PC-3 (cell line): ENCODE results near the gene ECSIT. TPM values are rescaled to one million over a fixed set of nuclear protein-coding genes. Genes with fewer than 3 reads are reported as not detected.

Source experiments
- ATAC-seq: fragments of 200-7000 bp; cut with Tn5 transposase; 2 replicates; pipeline ENCODE4 v1.9.1; 2020; ENCODE audit warnings: mild to moderate bottlenecking, moderate library complexity
- BruUV-seq: library from RNA; stranded (reverse); fragments of 400-500 nt; replicated peaks from 2 replicates; lab custom pipeline; 2021; lab: Mats Ljungman, UMichigan
- CTCF ChIA-PET: fragments of 300-600 bp; sonication (Branson Sonifier 250); formaldehyde crosslinking; loops from one replicate; lab custom pipeline; 2022; ENCODE audit warnings: antibody characterized with exemption; lab: Charles Lee
- POLR2A ChIA-PET: fragments of 300-600 bp; sonication (Branson Sonifier 250); formaldehyde crosslinking; loops from one replicate; lab custom pipeline; 2022; ENCODE audit warnings: antibody characterized with exemption; ENCODE audit not compliant: unreplicated experiment; lab: Charles Lee
- DNase-seq: peaks from one replicate; pipeline ENCODE4 v3.0.0-alpha.2; 2015
- H2AFZ ChIP-seq: fragments of 300-600 bp; sonication (generic); 2 replicates; pipeline ENCODE4 v1.6.0; 2016; ENCODE audit warnings: antibody characterized with exemption, low read length
- H3F3A ChIP-seq: fragments of 300-600 bp; sonication (generic); one replicate; pipeline ENCODE4 v1.6.0; 2017; ENCODE audit warnings: antibody characterized with exemption, low read length, control low read depth, mild to moderate bottlenecking; ENCODE audit not compliant: unreplicated experiment
- H3K27ac ChIP-seq: fragments of 300-600 bp; sonication (generic); 2 replicates; pipeline ENCODE4 v1.5.1; 2016; ENCODE audit warnings: mild to moderate bottlenecking, low read length
- H3K27me3 ChIP-seq: fragments of 300-600 bp; sonication (generic); 2 replicates; pipeline ENCODE4 v1.6.1; 2016; ENCODE audit warnings: low read length, mixed read lengths
- H3K36me3 ChIP-seq: fragments of 300-600 bp; sonication (generic); 2 replicates; pipeline ENCODE4 v1.6.1; 2016; ENCODE audit warnings: low read depth, mixed run types, low read length, mixed read lengths
- H3K4me1 ChIP-seq: fragments of 300-600 bp; sonication (generic); 2 replicates; pipeline ENCODE4 v1.5.1; 2016; ENCODE audit warnings: low read length; ENCODE audit not compliant: insufficient read depth
- H3K4me2 ChIP-seq: fragments of 300-600 bp; sonication (generic); 2 replicates; pipeline ENCODE4 v1.6.0; 2016; ENCODE audit warnings: low read length
- H3K4me3 ChIP-seq: fragments of 300-600 bp; sonication (generic); 2 replicates; pipeline ENCODE4 v1.5.1; 2016; ENCODE audit warnings: mild to moderate bottlenecking, low read length, mixed read lengths
- H3K79me2 ChIP-seq: fragments of 300-600 bp; sonication (generic); 2 replicates; pipeline ENCODE4 v1.6.1; 2017; ENCODE audit warnings: low read length, mixed read lengths
- H3K9ac ChIP-seq: fragments of 300-600 bp; sonication (generic); 2 replicates; pipeline ENCODE4 v1.6.0; 2016; ENCODE audit warnings: mild to moderate bottlenecking, low read length
- H3K9me2 ChIP-seq: fragments of 300-600 bp; sonication (generic); replicated peaks from 2 replicates; pipeline ENCODE4 v1.6.1; 2016; ENCODE audit warnings: mixed run types, low read length, mixed read lengths
- H3K9me3 ChIP-seq: fragments of 300-600 bp; sonication (generic); 2 replicates; pipeline ENCODE4 v1.6.1; 2016; ENCODE audit warnings: low read length, mixed read lengths
- H4K20me1 ChIP-seq: fragments of 300-600 bp; sonication (generic); 2 replicates; pipeline ENCODE4 v1.6.1; 2016; ENCODE audit warnings: low read length, mixed read lengths
- CTCF ChIP-seq: fragments of 300-600 bp; sonication (generic); conservative IDR thresholded peaks from 2 replicates; pipeline ENCODE4 v1.5.1; 2017; ENCODE audit warnings: antibody characterized with exemption, low read depth, mild to moderate bottlenecking, low read length
- EZH2 ChIP-seq: fragments of 300-600 bp; sonication (generic); IDR thresholded peaks from one replicate; pipeline ENCODE4 v1.6.1; 2017; ENCODE audit warnings: antibody characterized with exemption, mild to moderate bottlenecking, low read length; ENCODE audit not compliant: unreplicated experiment
- EZH2phosphoT487 ChIP-seq: fragments of 300-600 bp; sonication (generic); IDR thresholded peaks from 2 replicates; pipeline ENCODE4 v1.6.1; 2018; ENCODE audit warnings: mild to moderate bottlenecking, antibody characterized with exemption, low read length, borderline replicate concordance
- intact Hi-C: fragments of 100-400 bp; cut with micrococcal nuclease; formaldehyde crosslinking; loops from 2 replicates; pipeline ENCODE4 v1.9.0; 2023
- total RNA-seq: library from RNA; depleted of rRNA; stranded (reverse); fragments of >200 nt; gene quantifications from 2 replicates; pipeline ENCODE4 v1.2.3, GENCODE V29; 2014

Gene ECSIT
- total RNA-seq, 1 experiment from 2014 or later: 126 TPM

DNA sequence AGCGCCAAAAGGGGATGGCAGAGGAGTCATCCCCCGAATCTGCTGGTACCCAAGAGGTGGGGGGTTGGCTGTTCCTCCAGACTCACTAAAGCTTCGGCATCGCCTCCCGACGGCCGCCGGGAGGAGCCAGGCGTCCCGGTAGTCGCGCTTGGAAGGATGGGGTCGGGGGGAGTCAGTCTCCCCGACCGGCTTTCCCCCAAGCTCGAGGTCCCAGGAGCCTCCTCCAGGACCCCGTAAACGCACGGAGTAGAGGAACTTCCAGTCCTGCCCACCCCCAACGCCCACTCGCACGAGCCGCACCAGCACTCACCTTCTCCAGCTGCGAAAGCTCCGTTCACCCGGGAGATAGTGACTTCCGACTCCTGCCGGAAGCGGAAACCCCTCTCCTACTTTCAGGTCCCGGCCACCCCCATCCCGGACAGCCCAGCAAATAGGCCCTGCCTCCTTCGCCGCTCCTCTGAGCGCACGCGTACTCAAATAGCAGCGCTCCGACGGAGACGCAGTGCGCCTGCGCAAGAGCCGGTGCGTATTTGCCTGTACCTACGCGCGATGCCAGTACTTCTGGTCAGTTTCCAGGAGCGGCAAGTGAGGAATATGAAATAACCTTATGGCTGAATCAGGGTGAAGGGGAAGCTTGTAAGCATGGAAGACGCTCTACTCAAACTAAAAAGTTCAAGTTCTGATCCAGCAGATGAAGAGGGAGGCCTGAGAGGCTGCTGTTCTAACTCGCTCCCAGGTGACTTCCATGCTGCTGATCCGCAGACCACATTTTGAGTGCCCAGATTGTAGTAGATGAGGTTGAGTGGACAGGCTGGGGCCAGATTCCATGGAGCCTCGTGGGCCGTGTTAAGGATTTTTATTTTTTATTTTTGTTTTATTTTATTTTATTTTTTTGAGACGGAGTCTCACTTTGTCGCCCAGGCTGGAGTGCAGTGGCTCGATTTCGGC lies 30.2 kb upstream of the ECSIT start, which contains the start of gene ELOF1:
TSS of gene ELOF1 (minus strand) at position 350 of the 948 bp plus-strand sequence. CDS start 4,883 bp downstream, outside the sequence.
- CTCF ChIA-PET: interaction anchor here (0.6 to 2.0 kb wide), 4 partner anchors 13 to 1599 kb away, joined by 4 to 7 read pairs (median 6); partner anchors contain the start of gene ECSIT

DNA sequence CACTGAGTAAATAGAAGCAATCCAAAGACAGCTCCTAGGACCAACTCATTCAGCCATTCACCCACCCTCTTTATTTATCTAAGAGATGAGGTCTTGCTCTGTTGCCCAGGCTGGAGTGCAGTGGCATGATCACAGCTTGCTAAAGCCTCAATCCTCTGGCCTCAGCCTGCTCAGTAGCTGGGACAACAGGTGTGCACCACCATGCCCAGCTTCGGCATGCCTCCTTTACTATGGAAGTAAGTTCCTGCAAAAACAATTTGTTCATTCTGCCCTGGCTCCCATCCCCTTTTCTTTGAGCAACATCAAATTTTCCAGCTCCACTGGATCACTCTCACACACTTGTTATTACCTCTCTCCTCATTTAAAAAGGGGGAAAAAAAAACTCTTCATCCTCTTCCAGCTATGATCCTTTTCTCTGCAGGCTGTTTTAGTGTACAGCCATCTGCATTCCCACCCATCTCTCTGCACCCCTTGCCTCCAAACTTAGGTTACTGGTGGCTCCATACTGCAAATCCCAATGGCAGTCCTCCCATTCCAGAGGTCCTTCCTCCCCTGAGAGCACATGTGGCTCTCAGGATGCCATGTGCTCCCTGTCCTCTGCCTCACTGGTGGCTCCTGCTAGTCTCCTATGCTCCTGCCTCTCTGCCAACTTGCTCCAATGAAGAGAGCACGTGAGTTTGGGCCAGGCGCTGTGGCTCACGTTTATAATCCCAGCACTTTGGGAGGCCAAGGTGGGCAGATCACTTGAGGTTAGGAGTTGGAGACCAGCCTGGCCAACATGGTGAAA lies 27.9 kb upstream of the ECSIT start:
- H3K9ac ChIP-seq: no peak overlapping the region
- no peak overlapping the region for H2AFZ ChIP-seq
- peaks cover 14% of the 10 kb centered on the region; the same call in 1 of the 2 replicates for H3K4me1 ChIP-seq
- H3K36me3 ChIP-seq: peaks cover 27% of the 10 kb centered on the region; the same call in 1 of the 2 replicates
- DNase-seq (no peak), ATAC-seq (no peak)
- H3K27ac ChIP-seq: no peak overlapping the region
- H3K9me3 ChIP-seq: no peaks in the 10 kb centered on the region
- no TSS peak for BruUV-seq
- H3K9me2 ChIP-seq: no peaks in the 10 kb centered on the region
- H3K4me3 ChIP-seq: no peak overlapping the region
- no peaks in the 10 kb centered on the region for H3F3A ChIP-seq
- peaks cover 23% of the 10 kb centered on the region; the same call in 1 of the 2 replicates for H4K20me1 ChIP-seq
- intact Hi-C loops: no loop called here
- CTCF ChIA-PET: no interaction called here
- TF ChIP-seq EZH2: no peak
- H3K27me3 ChIP-seq: no peaks in the 10 kb centered on the region
- H3K4me2 ChIP-seq: peak overlapping the region; percentile 22
- H3K79me2 ChIP-seq: peaks cover 50% of the 10 kb centered on the region
- POLR2A ChIA-PET: interaction anchor here (0.6 kb wide), 1 partner anchor 11 kb away, joined by 5 read pairs; no protein-coding TSS in a partner anchor

More for the DNA sequence above, 30.2 kb upstream of the ECSIT start, which contains the start of gene ELOF1:
- H3K36me3 ChIP-seq: peaks cover 12% of the 10 kb centered on the region; the same call in 1 of the 2 replicates
- H4K20me1 ChIP-seq: peaks cover 23% of the 10 kb centered on the region; the same call in 1 of the 2 replicates
- H3K9me2 ChIP-seq: no peaks in the 10 kb centered on the region
- intact Hi-C loops: loop anchor here (1.0 to 2.0 kb wide), 3 partner anchors 28 to 54 kb away; partner anchors contain the start of genes ECSIT and ZNF653
- TF ChIP-seq CTCF: peak; percentile 43; the same call in 1 of the 2 replicates
- no peak for TF ChIP-seq EZH2
- TF ChIP-seq EZH2phosphoT487: no peak
- H3K27me3 ChIP-seq: no peaks in the 10 kb centered on the region
- H3F3A ChIP-seq: no peaks in the 10 kb centered on the region
- peak within 1 kb of the TSS; percentile 86 for H3K4me2 ChIP-seq
- POLR2A ChIA-PET: interaction anchor here (0.6 to 1.5 kb wide), 4 partner anchors 23 to 280 kb away, joined by 3 to 21 read pairs (median 8); partner anchors contain the start of gene ECSIT
- H3K27ac ChIP-seq: peak within 1 kb of the TSS; percentile 6; the same call in 1 of the 2 replicates
- peak within 1 kb of the TSS; percentile 79 for H2AFZ ChIP-seq
- H3K4me3 ChIP-seq: peak within 1 kb of the TSS; percentile 80
- peaks cover 14% of the 10 kb centered on the region; the same call in 1 of the 2 replicates for H3K4me1 ChIP-seq
- peaks cover 50% of the 10 kb centered on the region for H3K79me2 ChIP-seq
- DNase-seq (peak; percentile 100), ATAC-seq (peak; percentile 97)
- BruUV-seq: TSS peak; percentile 89
- peak within 1 kb of the TSS; percentile 77 for H3K9ac ChIP-seq
- H3K9me3 ChIP-seq: no peaks in the 10 kb centered on the region
